HCEC 1CT (cell line): ENCODE data around the gene EML6.
"Not testable (repeated sequence)": the region's sequence is repeated elsewhere in the genome, so short reads cannot be mapped to it uniquely, and the experiment has no call there.

Source experiments
- DNase-seq: peaks from one replicate; pipeline ENCODE4 v3.0.0-alpha.2; 2017

EML6 gene

DNA sequence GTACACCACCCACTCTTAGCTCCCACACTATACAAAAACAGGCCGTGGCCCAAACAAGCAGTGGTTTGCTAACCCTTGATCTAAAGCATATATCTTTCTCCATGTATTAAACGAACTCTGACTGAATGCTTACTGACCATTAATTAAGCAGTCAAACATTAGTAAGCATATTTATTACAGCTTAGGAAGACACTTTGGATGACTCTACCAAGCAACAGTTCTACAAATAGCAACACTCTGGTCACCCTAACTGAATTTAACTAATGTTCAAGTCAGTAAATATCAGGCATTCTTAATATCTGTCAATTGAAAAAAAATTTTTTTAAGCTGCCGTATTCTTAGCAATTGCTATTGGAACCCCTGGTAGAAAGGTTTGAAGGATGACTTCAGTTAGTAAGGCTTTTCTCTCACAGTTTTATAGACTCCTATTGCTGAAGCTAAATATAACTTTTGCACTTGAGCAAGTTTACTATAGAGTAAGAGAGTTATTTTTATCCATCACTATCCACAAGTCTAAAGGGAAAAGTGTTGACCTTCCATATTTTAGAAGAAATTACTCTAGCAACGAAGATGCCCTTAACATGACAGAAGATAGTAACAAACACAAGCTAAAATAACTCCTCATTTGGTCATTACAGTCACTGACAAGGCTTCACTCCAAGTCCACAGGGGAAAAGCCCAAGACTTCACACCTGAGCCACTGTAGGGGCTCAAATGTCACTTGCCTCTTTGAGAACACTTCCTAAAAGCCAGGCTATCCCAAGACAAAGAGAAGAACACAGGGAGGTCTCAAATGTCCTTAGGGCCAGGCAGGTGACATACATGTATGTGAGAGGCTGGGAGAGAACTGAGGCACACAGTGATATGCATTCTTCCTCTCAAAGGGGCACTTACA is 252.4 kb downstream of the EML6 start:
- DNase-seq, result no peak

DNA sequence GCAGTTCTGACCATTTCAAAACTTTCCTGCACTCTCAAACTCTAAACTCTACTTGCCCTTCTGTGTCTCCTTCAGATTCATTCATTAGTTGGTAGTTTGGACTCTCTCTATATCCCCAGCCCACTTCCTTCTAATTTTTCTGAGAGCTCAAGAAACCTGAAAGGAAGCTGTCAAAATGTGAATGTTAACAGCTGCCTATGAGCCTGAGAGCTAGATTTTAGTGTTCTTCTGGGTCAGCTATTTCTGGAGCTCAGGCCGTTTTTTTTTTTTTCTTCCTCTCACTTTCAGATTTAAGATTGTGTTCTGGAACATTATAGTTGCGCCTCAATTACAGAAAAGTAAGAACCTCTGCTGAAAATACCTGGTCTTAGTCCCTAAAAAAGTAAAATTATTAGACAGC is 253.7 kb downstream of the EML6 start:
- DNase-seq, result no peak

DNA sequence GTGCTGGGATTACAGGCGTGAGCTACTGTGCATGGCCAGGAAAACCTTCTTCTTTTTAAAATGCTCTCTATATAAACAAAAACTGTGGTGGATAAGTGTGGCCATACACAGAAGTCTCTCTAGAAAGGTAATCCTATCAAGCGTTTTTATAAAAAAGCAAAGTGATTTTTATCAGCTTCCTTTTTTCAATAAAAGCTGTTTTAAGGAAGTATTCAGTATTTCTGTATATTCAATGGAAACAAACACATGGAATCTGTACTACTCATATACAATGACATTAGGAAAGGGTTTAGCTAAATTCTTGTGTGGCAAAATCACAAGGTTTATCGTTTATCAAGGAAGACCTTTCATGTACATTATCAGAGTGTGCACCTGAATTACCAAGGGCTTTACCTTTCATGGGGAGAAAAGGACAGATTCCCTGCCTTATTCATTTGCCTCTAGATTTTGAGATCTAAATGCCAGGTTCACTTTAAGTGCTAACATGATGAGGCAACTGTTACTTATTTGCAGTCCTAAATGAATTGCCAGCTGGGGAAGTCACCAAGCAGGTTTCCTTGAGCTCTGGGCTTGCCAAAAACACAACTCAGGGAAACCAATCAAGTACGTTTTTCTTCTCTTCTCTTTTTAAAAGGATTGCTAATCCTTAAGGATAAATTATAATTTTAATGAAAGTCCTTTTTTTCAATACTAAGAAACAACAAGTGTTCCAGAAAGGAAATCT is 256.0 kb downstream of the EML6 start:
- DNase-seq, result no peak

GRCh38 chr2:54981385-54981784 is 257.9 kb downstream of the EML6 start:
- no peak for DNase-seq

GRCh38 chr2:54983345-54984220 is 260.1 kb downstream of the EML6 start:
- peak; percentile 65 for DNase-seq

GRCh38 chr2:54984476-54984875 is 261.0 kb downstream of the EML6 start:
- no peak for DNase-seq

- DNase-seq, result no peak
These were observed 262.8 kb downstream of the EML6 start for GRCh38 chr2:54986264-54986663.

GRCh38 chr2:54988612-54989011 is 265.1 kb downstream of the EML6 start:
- DNase-seq, result no peak

DNA sequence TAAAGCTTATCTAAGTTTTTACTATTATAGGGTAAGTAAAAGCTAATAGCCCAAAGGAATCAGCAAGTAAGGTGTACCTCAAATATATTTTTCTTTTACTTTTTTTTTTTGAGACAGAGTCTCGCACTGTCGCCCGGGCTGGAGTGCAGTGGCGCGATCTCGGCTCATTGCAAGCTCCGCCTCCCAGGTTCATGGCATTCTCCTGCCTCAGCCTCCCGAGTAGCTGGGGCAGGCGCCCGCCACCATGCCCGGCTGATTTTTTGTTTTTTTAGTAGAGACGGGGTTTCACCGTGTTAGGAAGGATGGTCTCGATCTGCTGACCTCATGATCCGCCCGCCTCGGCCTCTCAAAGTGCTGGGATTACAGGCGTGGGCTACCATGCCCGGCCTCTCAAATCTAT is 267.2 kb downstream of the EML6 start:
- not testable (repeated sequence) for DNase-seq

DNA sequence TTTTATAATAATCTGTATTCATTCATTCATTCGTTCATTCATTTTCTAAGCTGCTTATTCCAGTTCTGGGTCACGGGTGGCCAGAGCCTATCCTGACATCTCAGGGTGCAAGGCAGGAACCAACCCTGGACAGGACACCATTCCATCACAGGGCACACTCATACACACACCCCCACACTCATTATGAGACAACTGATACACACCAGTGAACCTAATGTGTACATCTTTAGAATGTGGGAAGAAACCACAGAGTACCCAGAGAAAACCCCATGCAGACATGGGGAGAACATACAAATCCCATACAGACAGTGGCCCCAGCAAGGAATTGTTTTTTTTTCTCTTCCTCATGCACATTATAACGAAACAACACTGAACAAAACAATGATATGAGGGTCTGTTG is 272.1 kb downstream of the EML6 start:
- DNase-seq, result no peak

- no peak for DNase-seq
These were observed 274.4 kb downstream of the EML6 start for GRCh38 chr2:54997826-54998225.

DNA sequence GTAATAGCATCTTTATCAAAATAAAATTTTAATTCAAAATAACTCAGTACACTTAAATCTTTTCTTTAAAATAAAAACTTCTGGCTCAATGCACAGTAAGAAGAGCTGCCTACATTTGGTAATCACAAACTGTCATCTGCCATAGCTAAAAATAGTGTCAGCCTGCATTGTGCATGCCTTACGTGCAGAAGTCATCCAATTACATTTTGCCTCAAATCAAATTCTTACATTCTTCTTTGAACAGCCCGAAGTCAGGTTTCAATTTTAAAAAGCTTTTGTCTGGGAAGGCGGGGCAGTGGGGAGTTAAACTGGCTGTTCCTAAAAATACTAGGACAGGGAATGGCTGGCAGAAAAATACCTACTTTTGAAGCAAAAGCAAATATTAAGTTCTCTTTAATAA is 275.7 kb downstream of the EML6 start:
- DNase-seq, result peak; percentile 82

DNA sequence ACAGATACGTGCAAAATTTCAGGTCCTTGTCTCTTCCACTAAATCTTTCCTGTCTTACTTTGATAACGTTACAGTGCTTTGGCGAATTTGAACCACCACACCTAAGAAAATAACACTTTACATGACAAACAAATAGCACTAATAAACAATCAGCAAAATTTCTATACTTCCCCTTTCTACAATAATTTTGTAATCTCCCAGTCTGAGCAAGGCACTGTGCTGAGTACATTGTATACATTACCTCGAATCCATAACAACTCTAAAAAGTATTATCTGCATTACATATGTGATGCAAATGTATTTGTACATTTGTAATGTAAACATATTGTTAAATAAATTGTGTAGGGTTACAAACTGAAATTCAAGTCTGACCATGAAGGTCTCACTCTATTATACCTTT is 276.9 kb downstream of the EML6 start:
- no peak for DNase-seq

GRCh38 chr2:55001716-55002115 is 278.3 kb downstream of the EML6 start:
- DNase-seq, result peak; percentile 32

DNA sequence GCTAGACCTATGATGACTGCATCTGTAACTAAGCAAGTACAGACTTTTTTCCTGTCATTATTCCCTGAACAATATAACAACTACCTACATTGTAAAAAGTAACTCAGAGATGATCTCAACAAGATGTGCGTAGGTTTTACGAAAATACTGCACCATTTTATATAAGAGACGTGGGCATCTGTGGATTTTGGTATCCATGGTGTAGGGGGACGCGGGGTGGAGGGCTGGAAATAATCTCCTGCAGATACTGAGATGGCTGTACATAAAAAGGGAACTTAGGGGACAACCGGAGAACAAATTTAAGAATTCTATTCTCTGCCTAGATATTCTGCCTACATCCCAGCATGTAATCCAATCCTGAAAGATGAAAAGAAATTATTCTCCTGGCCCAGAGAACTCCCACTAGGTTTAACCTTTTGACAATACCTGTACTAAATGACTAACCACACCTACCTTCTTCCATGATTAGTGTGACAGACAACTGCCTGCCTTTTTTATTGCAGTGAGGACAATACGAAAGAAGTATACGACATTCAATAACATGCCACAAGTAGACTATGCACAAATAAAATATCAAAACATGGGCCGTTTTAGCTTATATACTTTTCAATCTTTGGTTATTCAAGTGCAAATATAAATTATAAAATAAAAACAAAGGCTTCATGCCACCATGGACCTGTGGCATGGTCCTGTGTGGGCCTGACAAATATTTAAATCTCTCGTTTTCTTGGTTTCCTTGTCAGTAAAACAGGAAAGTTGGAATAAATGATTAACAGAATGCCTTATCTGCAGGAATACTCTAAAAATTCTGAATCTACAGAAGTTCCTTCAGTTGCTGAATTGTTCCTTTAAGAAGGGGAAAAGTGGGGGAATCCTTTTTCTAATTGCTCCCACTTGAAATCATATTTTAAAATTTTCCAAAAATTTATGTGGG is 280.5 kb downstream of the EML6 start:
- DNase-seq, result no peak

- DNase-seq, result no peak
These were observed 282.8 kb downstream of the EML6 start for GRCh38 chr2:55006306-55006705.

DNA sequence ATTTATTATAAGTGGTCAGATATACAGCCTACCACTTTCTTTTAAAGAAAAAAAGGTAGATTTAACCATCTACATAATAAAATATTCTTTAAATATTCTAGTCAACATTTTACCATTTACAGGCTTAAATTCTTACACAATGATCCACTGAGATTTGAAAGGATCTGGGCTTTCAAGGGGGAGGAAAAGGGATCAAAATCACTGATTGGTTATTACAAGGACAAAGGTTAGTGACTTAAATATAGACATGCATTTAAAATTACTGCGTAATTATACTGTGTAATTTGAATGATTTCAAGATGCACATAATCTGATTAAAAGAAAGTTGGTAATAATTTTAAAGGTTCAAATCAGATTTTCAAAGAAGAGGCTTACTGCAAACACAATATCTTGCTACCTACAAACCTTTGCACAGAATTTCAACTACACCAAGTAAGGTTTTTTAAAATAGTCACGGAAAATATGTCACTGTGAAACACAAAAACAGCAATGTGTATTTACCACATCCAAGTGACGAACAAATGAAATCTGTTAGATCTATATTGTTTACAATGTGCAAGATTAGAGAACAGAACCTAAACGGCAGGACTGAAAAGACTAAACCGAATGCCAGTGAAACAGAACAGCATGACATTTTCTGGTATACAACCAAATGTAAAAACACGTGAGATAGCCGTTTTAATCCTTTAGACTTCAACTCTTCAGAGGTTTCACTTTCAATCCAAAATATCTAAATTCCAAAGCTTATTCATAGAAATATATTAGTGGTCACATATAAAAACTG is 286.0 kb downstream of the EML6 start:
- no peak for DNase-seq

- DNase-seq, result peak; percentile 64
These were observed 286.7 kb downstream of the EML6 start for GRCh38 chr2:55010149-55010591.

DNA sequence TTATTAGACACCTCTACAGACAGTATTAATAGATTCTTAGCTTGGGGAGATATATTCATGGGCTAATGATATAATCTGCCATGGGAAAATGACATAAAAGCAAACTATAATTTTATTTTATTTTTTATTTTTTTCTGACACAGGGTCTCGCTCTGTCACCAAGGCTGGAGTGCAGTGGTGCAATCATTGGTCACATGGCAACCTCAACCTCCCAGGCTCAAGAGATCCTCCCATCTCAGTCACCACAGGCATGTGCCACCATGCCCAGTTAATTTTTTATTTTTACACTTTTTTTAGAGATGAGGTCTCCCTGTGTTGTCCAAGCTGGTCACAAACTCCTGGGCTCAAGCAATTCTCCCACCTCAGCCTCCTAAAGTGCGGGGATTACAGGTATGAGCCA is 287.5 kb downstream of the EML6 start:
- peak; percentile 15 for DNase-seq

DNA sequence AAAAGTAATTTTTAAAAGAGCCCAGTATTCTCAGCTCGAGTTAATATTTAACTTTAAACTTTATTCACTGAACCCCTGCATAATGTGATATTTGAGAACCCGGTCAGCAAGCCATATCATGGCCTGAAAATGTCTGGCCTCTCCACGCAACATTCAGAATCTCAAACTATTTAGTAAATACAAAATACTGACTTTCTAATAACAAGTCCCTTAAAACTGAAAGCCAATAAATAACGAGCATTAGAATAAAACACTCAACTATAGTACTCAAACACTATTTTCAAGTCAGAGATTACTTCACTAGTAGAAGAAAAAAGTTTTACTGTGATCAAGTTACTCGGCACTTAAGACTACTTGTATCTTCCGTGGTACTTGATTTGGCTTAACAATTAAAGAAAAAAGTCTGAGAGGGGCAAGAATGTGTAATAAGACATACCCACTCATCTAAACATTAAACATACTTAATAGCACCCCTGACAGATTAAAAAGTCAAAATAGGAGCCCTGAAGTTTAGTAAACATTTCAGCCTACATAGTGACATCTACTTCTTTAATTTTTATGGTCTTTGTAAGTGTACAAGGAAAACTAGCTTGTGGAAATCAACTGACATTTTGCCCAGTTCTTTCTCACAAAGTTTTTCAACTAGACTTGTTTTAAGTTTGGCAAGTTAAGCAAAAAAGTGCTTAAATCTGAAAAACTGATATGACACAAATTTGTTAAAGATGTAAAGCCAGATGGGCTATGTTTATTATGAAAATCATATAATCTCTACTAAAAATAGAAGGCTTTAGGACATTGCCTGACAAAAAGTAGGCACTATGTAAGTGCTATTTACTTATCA is 288.6 kb downstream of the EML6 start:
- DNase-seq, result no peak
